HepG2 (cell line): ENCODE results near the gene RIPOR1. TPM values are rescaled to one million over a fixed set of nuclear protein-coding genes. Genes with fewer than 3 reads are reported as not detected.

Experiments
- ATF6 ChIP-seq: sonication (generic); formaldehyde crosslinking; conservative IDR thresholded peaks from 2 replicates; pipeline ENCODE4 v1.4.0; 2020; ENCODE audit warnings: missing genetic modification reagents
- BCL6 ChIP-seq: IDR thresholded peaks from 2 replicates; pipeline ENCODE4 v1.6.1; 2016; ENCODE audit warnings: missing genetic modification reagents, missing compliant biosample characterization
- ELF1 ChIP-seq: sonication (generic); formaldehyde crosslinking; IDR thresholded peaks from 2 replicates; pipeline ENCODE4 v1.4.0; 2020; ENCODE audit warnings: missing genetic modification reagents
- IKZF4 ChIP-seq: sonication (generic); formaldehyde crosslinking; IDR thresholded peaks from 2 replicates; pipeline ENCODE4 v1.5.1; 2020; ENCODE audit warnings: borderline replicate concordance, mild to moderate bottlenecking, low read depth, missing genetic modification reagents; ENCODE audit errors: not compliant biosample characterization
- MTF2 ChIP-seq: sonication (generic); formaldehyde crosslinking; IDR thresholded peaks from 2 replicates; pipeline ENCODE4 v1.5.0; 2020; ENCODE audit warnings: missing genetic modification reagents, borderline replicate concordance
- MYC ChIP-seq: sonication (generic); formaldehyde crosslinking; IDR thresholded peaks from 2 replicates; pipeline ENCODE4 v1.9.0; 2021; ENCODE audit warnings: missing genetic modification reagents, borderline replicate concordance
- RFXAP ChIP-seq: sonication (generic); formaldehyde crosslinking; IDR thresholded peaks from 2 replicates; pipeline ENCODE4 v1.4.0; 2020; ENCODE audit warnings: missing genetic modification reagents, borderline replicate concordance
- SMC3 ChIP-seq: IDR thresholded peaks from 2 replicates; pipeline ENCODE4 v1.6.1; 2011; ENCODE audit warnings: low read length, improper control_type of control experiment
- SNRNP70 ChIP-seq: fragments of 200-400 bp; formaldehyde crosslinking; IDR thresholded peaks from 2 replicates; pipeline ENCODE4 v1.6.1; 2017; ENCODE audit warnings: mild to moderate bottlenecking, low read depth, low read length, moderate library complexity
- STAG1 ChIP-seq: sonication (generic); formaldehyde crosslinking; IDR thresholded peaks from 2 replicates; pipeline ENCODE4 v1.4.0; 2020; ENCODE audit warnings: missing genetic modification reagents
- TAF1 ChIP-seq: sonication (generic); formaldehyde crosslinking; IDR thresholded peaks from 2 replicates; pipeline ENCODE4 v1.4.0; 2020; ENCODE audit warnings: missing genetic modification reagents
- XBP1 ChIP-seq: sonication (generic); formaldehyde crosslinking; IDR thresholded peaks from 2 replicates; pipeline ENCODE4 v1.5.0; 2020; ENCODE audit warnings: missing genetic modification reagents
- ZBTB43 ChIP-seq: sonication (generic); formaldehyde crosslinking; conservative IDR thresholded peaks from 2 replicates; pipeline ENCODE4 v1.4.0; 2020; ENCODE audit warnings: missing genetic modification reagents
- ZNF251 ChIP-seq: sonication (generic); formaldehyde crosslinking; IDR thresholded peaks from 2 replicates; pipeline ENCODE4 v1.9.0; 2021; ENCODE audit warnings: mild to moderate bottlenecking, missing genetic modification reagents
- ZNF280D ChIP-seq: sonication (generic); formaldehyde crosslinking; IDR thresholded peaks from 2 replicates; pipeline ENCODE4 v1.5.1; 2020; ENCODE audit warnings: mild to moderate bottlenecking, missing genetic modification reagents
- ZNF362 ChIP-seq: sonication (generic); formaldehyde crosslinking; IDR thresholded peaks from 2 replicates; pipeline ENCODE4 v1.4.0; 2020; ENCODE audit warnings: missing genetic modification reagents, mild to moderate bottlenecking, borderline replicate concordance
- ZNF770 ChIP-seq: sonication (generic); formaldehyde crosslinking; IDR thresholded peaks from 2 replicates; pipeline ENCODE4 v1.5.0; 2020; ENCODE audit warnings: mild to moderate bottlenecking, missing genetic modification reagents
- ZNF883 ChIP-seq: sonication (generic); formaldehyde crosslinking; IDR thresholded peaks from 2 replicates; pipeline ENCODE4 v1.5.1; 2020; ENCODE audit warnings: mild to moderate bottlenecking, missing genetic modification reagents; ENCODE audit errors: not compliant biosample characterization
- polyA plus RNA-seq, 8 experiments: library from polyadenylated mRNA; depleted of rRNA in 3 of 8; stranded (reverse) in 7 of 8; unstranded in 1 of 8; fragments of >200 nt; fragmentation: Illumina TruSeq in 4 of 8; extraction: Trizol in 4 of 8; gene quantifications; 2 replicates each; pipeline versions ENCODE4 v1.2.1 to v1.2.3, GENCODE V29; 2011 to 2016; ENCODE audit warnings: low read depth in 4 of 8, missing spikeins in 1 of 8, mixed read lengths in 1 of 8; ENCODE audit not compliant: insufficient read depth in 1 of 8
- total RNA-seq, 5 experiments: library from RNA; depleted of rRNA; stranded (reverse); fragments of >200 nt; fragmentation: Illumina TruSeq; extraction: Trizol; gene quantifications; 2 replicates each; pipeline ENCODE4 v1.2.3, GENCODE V29; 2016; ENCODE audit warnings: low read depth in 1 of 5

RIPOR1 gene
- total and polyA plus RNA-seq, 2 of the 13 experiments (the other 11 are each of a cell fraction or from before 2014, with no cell fraction given): 4.6 to 8.1 TPM

- TF ChIP-seq MYC (no peak), MTF2 (CRISPR knock-in tag) (no peak), ZNF770 (CRISPR knock-in tag) (peak; percentile 98), ZNF883 (no peak), ZNF251 (CRISPR knock-in tag) (no peak), STAG1 (peak; percentile 72), BCL6 (CRISPR knock-in tag) (no peak), ZNF362 (peak; percentile 95), TAF1 (CRISPR knock-in tag) (no peak), IKZF4 (no peak), SMC3 (peak; percentile 92), ELF1 (CRISPR knock-in tag) (peak; percentile 32; the same call in 1 of the 2 replicates), ZNF280D (CRISPR knock-in tag) (0 out of 2 replicates have a peak, but pooled peaks have one; percentile 27), SNRNP70 (no peak), RFXAP (CRISPR knock-in tag) (no peak), ZBTB43 (CRISPR knock-in tag) (0 out of 2 replicates have a peak, but pooled peaks have one; percentile 13), ATF6 (CRISPR knock-in tag) (no peak), XBP1 (no peak)
These were observed 14.2 kb upstream of the RIPOR1 start (continued) for GRCh38 chr16:67514382-67514828.
